SK-N-SH (cell line): ENCODE measurements around the gene MCM10. TPM values are rescaled to one million over a fixed set of nuclear protein-coding genes. Genes with fewer than 3 reads are reported as not detected.

Experiments
- CTCF ChIA-PET: fragments of 300-600, 350-600 bp; formaldehyde crosslinking; extraction: SDS; loops from one replicate; lab custom pipeline; 2021; lab: Yijun Ruan, JAX
- POLR2A ChIA-PET: fragments of 350-600 bp; sonication (Branson Sonifier 250); formaldehyde crosslinking; extraction: SDS; loops from one replicate; lab custom pipeline; 2020; ENCODE audit warnings: antibody characterized with exemption, inconsistent platforms; lab: Yijun Ruan, JAX
- DNase-seq: peaks from one replicate; pipeline ENCODE4 v3.0.0; 2012
- H2AFZ ChIP-seq: fragments of 200-600 bp; sonication (generic); 2 replicates; pipeline ENCODE4 v1.8.1; 2016; ENCODE audit warnings: antibody characterized with exemption, mild to moderate bottlenecking, low read depth
- H3F3A ChIP-seq: fragments of 200-600 bp; sonication (generic); replicated peaks from 2 replicates; pipeline ENCODE3; 2016; ENCODE audit warnings: antibody characterized with exemption, mild to moderate bottlenecking; ENCODE audit not compliant: insufficient read depth
- H3K27ac ChIP-seq, 2 experiments: fragments of 200-500 bp in 1 of 2; fragments of 200-600 bp in 1 of 2; sonication (Bioruptor generic) in 1 of 2; sonication (generic), shearing (Covaris generic) in 1 of 2; 2 replicates each; pipeline versions ENCODE4 v1.5.1 to v1.6.1; 2014 to 2016; ENCODE audit warnings: low read depth in 2 of 2, inconsistent platforms in 1 of 2, low read length in 1 of 2, mild to moderate bottlenecking in 1 of 2, mixed read lengths in 1 of 2
- H3K27me3 ChIP-seq: fragments of 200-600 bp; sonication (generic), shearing (Covaris generic); 2 replicates; pipeline ENCODE4 v1.6.1; 2016; ENCODE audit warnings: mixed run types; ENCODE audit not compliant: insufficient read depth
- H3K36me3 ChIP-seq, 2 experiments: fragments of 200-500 bp in 1 of 2; fragments of 200-600 bp in 1 of 2; sonication (Bioruptor generic) in 1 of 2; sonication (generic) in 1 of 2; replicated peaks in 1 of 2; 2 replicates each; pipeline versions ENCODE3 to v1.5.1; 2014 to 2016; ENCODE audit warnings: low read length in 1 of 2, mild to moderate bottlenecking in 1 of 2; ENCODE audit not compliant: insufficient read depth in 2 of 2, control insufficient read depth in 1 of 2
- H3K4me1 ChIP-seq, 2 experiments: fragments of 200-500 bp in 1 of 2; fragments of 200-600 bp in 1 of 2; sonication (Bioruptor generic) in 1 of 2; sonication (generic), shearing (Covaris generic) in 1 of 2; 2 replicates each; pipeline versions ENCODE4 v1.5.1 to v1.6.1; 2014 to 2016; ENCODE audit warnings: low read depth in 1 of 2, low read length in 1 of 2, mixed run types in 1 of 2; ENCODE audit not compliant: insufficient read depth in 2 of 2, control insufficient read depth in 1 of 2
- H3K4me2 ChIP-seq: fragments of 200-600 bp; sonication (generic), shearing (Covaris generic); 2 replicates; pipeline ENCODE4 v1.6.1; 2017; ENCODE audit warnings: mixed run types
- H3K4me3 ChIP-seq, 2 experiments: fragments of 200-500 bp in 1 of 2; fragments of 200-600 bp in 1 of 2; sonication (Bioruptor generic) in 1 of 2; sonication (generic), shearing (Covaris generic) in 1 of 2; 2 replicates each; pipeline versions ENCODE4 v1.5.1 to v1.8.1; 2014 to 2016; ENCODE audit warnings: low read depth in 2 of 2, inconsistent platforms in 1 of 2, low read length in 1 of 2, mild to moderate bottlenecking in 1 of 2, mixed read lengths in 1 of 2, moderate library complexity in 1 of 2
- H3K79me2 ChIP-seq: fragments of 200-600 bp; sonication (generic); 2 replicates; pipeline ENCODE4 v1.8.1; 2017; ENCODE audit warnings: mild to moderate bottlenecking; ENCODE audit not compliant: insufficient read depth
- H3K9ac ChIP-seq: fragments of 200-600 bp; sonication (generic); 2 replicates; pipeline ENCODE4 v1.6.1; 2017; ENCODE audit warnings: mixed run types
- H3K9me2 ChIP-seq: fragments of 200-600 bp; sonication (generic); 2 replicates; pipeline ENCODE4 v1.6.1; 2017; ENCODE audit warnings: mixed run types
- H3K9me3 ChIP-seq: fragments of 200-600 bp; sonication (generic); 2 replicates; pipeline ENCODE4 v1.6.1; 2017; ENCODE audit warnings: mixed run types, mild to moderate bottlenecking, moderate library complexity
- H4K20me1 ChIP-seq: fragments of 200-600 bp; sonication (generic); 2 replicates; pipeline ENCODE4 v1.6.1; 2017; ENCODE audit warnings: mild to moderate bottlenecking, mixed run types; ENCODE audit not compliant: insufficient read depth
- CHD2 ChIP-seq: fragments of 150-350 bp; IDR thresholded peaks from 2 replicates; pipeline ENCODE4 v1.6.1; 2018; ENCODE audit warnings: low read length; ENCODE audit not compliant: partially characterized antibody
- CTCF ChIP-seq: fragments of 200-600 bp; sonication (generic); IDR thresholded peaks from 2 replicates; pipeline ENCODE4 v1.6.1; 2017; ENCODE audit warnings: antibody characterized with exemption, mild to moderate bottlenecking, moderate library complexity
- ELF1 ChIP-seq: IDR thresholded peaks from 2 replicates; pipeline ENCODE4 v1.4.0; 2012
- EZH2phosphoT487 ChIP-seq: fragments of 200-600 bp; sonication (generic); IDR thresholded peaks from 2 replicates; pipeline ENCODE4 v1.6.1; 2017; ENCODE audit warnings: low read depth, mixed run types, mild to moderate bottlenecking, antibody characterized with exemption, moderate library complexity, borderline replicate concordance
- FOSL2 ChIP-seq: IDR thresholded peaks from 2 replicates; pipeline ENCODE4 v1.4.0; 2012; ENCODE audit warnings: low read depth, mild to moderate bottlenecking, moderate library complexity, borderline replicate concordance
- JUND ChIP-seq: IDR thresholded peaks from 2 replicates; pipeline ENCODE4 v1.4.0; 2012
- MAX ChIP-seq: IDR thresholded peaks from 2 replicates; pipeline ENCODE4 v1.4.0; 2012; ENCODE audit warnings: low read depth
- MEF2A ChIP-seq: IDR thresholded peaks from 2 replicates; pipeline ENCODE4 v1.4.0; 2012; ENCODE audit warnings: low read depth, borderline replicate concordance
- NFIC ChIP-seq: IDR thresholded peaks from 2 replicates; pipeline ENCODE4 v1.4.0; 2012; ENCODE audit warnings: borderline replicate concordance
- RAD21 ChIP-seq: IDR thresholded peaks from 2 replicates; pipeline ENCODE4 v1.6.1; 2012; ENCODE audit warnings: mild to moderate bottlenecking, low read length
- RXRA ChIP-seq: IDR thresholded peaks from 2 replicates; pipeline ENCODE4 v1.4.0; 2012; ENCODE audit warnings: low read depth, mild to moderate bottlenecking, borderline replicate concordance
- TAF1 ChIP-seq: IDR thresholded peaks from 2 replicates; pipeline ENCODE4 v1.6.1; 2012; ENCODE audit warnings: low read depth, mild to moderate bottlenecking, low read length, moderate library complexity, borderline replicate concordance
- TEAD4 ChIP-seq: IDR thresholded peaks from 2 replicates; pipeline ENCODE4 v1.4.0; 2012; ENCODE audit warnings: mild to moderate bottlenecking, borderline replicate concordance; ENCODE audit not compliant: insufficient read depth
- USF2 ChIP-seq: fragments of 150-350 bp; IDR thresholded peaks from 2 replicates; pipeline ENCODE4 v1.6.1; 2017; ENCODE audit warnings: antibody characterized with exemption, low read length, low read depth, borderline replicate concordance
- YY1 ChIP-seq: IDR thresholded peaks from 2 replicates; pipeline ENCODE4 v1.4.0; 2012; ENCODE audit warnings: low read depth, mild to moderate bottlenecking
- ZBTB33 ChIP-seq: IDR thresholded peaks from 2 replicates; pipeline ENCODE4 v1.4.0; 2012; ENCODE audit warnings: low read depth, borderline replicate concordance
- WGBS: methylation state at CpG from one replicate; pipeline ENCODE4 v1.1.6; 2017; ENCODE audit warnings: low lambda C conversion rate; 5-methylcytosine and 5-hydroxymethylcytosine counted together
- polyA plus RNA-seq, 3 experiments: library from polyadenylated mRNA; depleted of rRNA; stranded (reverse); fragments of >200 nt; gene quantifications; 2 replicates each; pipeline ENCODE4 v1.2.3, GENCODE V29; 2012

MCM10 gene
- polyA plus RNA-seq, 1 of the 3 experiments (the other 2 are of a cell fraction), result 5.1 TPM

- no peak overlapping the region for H3K4me2 ChIP-seq
- H3K79me2 ChIP-seq, result no peaks in the 10 kb centered on the region
- peaks cover 5 to 12% of the 10 kb centered on the region in 2 experiments for H3K36me3 ChIP-seq
- H3K4me1 ChIP-seq, result no peaks in the 10 kb centered on the region
- TF ChIP-seq RAD21 (no peak), ZBTB33 (no peak), JUND (no peak), ELF1 (no peak), RXRA (no peak), YY1 (no peak), CHD2 (no peak), TEAD4 (no peak), TAF1 (no peak), EZH2phosphoT487 (no peak), NFIC (no peak), CTCF (no peak), MAX (no peak), MEF2A (no peak), FOSL2 (no peak), USF2 (no peak)
- WGBS, result 81% methylated on average over 7 of the region's 7 CpGs
- H2AFZ ChIP-seq, result no peak overlapping the region
- no peak overlapping the region for H3K27ac ChIP-seq
- no peaks in the 10 kb centered on the region for H3K27me3 ChIP-seq
- ChIA-PET POLR2A (no interaction called here), CTCF (interaction anchor here (1.4 to 2.1 kb wide), 2 partner anchors 59 to 90 kb away, joined by 3 to 12 read pairs; no protein-coding TSS in a partner anchor)
- no peak overlapping the region for H3K9ac ChIP-seq
- no peaks in the 10 kb centered on the region for H3F3A ChIP-seq
- no peaks in the 10 kb centered on the region for H3K9me3 ChIP-seq
- no peak overlapping the region for H3K4me3 ChIP-seq
- no peaks in the 10 kb centered on the region for H3K9me2 ChIP-seq
- no peak for DNase-seq
- no peaks in the 10 kb centered on the region for H4K20me1 ChIP-seq
Observed at GRCh38 chr10:13213163-13213562, 51.8 kb downstream of the MCM10 start.
